HCEC 1CT (cell line): ENCODE data around the gene FBXL20.
"Not testable (repeated sequence)": the region's sequence is repeated elsewhere in the genome, so short reads cannot be mapped to it uniquely, and the experiment has no call there.

Experiments used
- DNase-seq: peaks from one replicate; pipeline ENCODE4 v3.0.0-alpha.2; 2017

FBXL20 gene

GRCh38 chr17:39401412-39402243, at the start of gene FBXL20:
FBXL20 (minus strand) TSS chr17:39401626; CDS start chr17:39401402, 224 bp downstream.
- DNase-seq, result peak; percentile 82

DNA sequence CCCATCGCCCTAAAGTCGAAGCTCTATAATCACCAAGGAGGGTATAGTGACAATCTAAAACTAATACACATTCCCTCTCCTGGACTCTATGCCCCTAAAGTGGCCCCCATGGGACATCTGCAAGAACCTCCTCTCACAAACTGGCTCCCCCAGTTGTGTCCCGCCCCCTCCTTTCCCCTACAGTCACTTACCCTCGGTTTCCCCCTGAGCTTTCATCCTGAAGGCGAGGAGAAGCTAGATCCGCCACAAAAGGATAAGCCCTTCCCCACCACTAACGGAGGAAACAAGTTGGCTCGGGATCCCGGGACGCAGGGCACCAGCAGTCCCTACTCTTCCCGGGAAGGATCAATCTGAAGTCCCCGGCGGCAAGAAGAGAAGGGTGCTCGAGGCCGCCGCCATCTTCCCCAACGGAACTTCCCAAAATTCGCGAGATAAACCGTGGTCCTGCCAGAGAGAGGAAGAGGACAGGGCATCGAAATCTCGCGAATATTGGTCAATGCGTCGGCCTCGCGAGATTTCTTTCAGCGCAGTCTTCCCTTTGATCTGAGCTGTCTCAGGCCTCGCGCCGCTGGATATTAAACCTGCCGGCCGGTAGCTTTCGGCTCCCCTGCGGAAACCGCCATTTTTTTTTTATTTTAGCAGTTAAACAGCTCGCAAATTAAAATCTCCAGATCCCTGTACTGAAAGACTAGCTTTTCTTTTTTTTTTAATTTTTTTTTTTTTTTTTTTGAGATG, 49.6 kb upstream of the FBXL20 start, which contains the start of gene MED1:
MED1 (minus strand) TSS at position 417 of the 735 bp plus-strand sequence; CDS start at position 216, 201 bp downstream.
- DNase-seq, result peak; percentile 98

- DNase-seq, result no peak
Observed at GRCh38 chr17:39450051-39450450, 48.6 kb upstream of the FBXL20 start.

DNA sequence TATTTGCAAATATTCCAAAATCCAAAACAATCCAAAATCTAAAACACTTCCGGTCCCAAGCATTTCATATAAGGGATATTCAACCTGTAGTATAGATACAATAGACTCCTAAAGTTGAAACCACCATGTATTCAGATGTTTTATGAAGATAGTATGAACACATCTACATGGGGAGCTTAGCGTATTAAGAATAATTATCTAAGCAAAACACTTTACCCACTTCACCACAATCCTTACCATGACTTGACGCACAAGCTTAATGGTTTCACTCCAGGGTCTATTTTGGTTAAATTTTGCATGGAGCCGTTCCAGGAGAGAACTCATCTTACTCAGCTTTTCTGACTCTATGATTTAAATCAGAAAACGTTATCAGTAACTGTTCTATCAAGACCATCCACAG, 46.1 kb upstream of the FBXL20 start:
- DNase-seq, result no peak

DNA sequence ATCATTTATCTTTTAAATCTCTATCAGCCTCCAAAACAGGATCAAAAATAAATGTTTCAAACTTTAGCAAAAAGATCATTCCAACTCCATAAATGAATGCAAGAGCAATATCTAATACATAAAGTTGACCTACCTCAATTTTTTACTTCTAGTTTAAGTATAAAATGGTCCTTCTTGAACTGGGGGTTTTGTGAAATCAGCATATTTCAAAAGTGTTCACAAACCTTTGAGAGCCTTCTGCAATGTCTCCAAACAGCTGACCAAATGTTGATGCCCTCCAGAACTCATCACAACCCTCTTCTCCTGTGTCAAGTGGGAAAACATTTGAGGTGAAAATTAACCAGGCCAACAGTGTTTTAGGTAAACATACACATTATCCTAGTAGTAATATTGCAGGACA, 41.9 kb upstream of the FBXL20 start:
- DNase-seq, result no peak

DNA sequence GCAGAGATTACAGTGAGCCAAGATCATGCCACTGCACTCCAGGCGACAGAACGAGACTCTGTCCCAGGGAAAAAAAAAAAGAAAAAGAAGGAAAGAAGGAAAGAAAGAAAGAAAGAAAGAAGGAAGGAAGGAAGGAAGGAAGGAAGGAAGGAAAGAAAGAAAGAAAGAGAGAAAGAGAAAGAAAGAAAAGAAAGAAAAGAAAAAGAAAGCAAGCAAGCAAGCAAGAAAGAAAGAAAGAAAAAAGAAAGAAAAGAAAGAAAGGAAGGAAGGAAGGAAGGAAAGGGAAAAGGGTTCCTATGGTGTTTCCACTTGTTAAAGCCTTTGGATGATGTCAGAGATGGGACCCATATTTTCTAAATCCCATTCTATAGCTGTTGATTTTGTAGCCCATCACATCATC, 38.4 kb upstream of the FBXL20 start:
- not testable (repeated sequence) for DNase-seq

GRCh38 chr17:39429600-39429999, 28.2 kb upstream of the FBXL20 start:
- DNase-seq, result no peak

DNA sequence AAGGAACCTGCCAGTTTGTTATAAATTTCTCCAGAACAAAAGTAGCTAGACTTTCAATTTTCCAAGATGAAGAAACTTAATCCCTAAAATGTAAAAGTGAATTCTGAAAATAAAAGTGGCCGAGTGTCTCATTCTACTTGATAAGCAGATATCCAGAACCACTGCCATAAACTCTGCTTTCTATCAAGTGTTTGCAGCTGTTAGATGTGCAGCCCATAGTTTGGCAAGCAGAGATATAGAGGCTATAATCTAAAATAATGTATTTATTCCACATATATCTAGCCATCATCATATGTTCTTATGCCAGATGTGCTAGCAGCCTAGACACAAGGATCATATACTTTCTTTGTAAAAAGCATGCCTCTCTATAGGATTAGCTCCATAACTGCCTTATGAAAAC, 14.7 kb upstream of the FBXL20 start:
- DNase-seq, result no peak

- DNase-seq, result no peak
Observed at GRCh38 chr17:39410279-39410678, 8.9 kb upstream of the FBXL20 start.

- DNase-seq, result no peak
Observed at GRCh38 chr17:39408360-39408759, 6.9 kb upstream of the FBXL20 start.

GRCh38 chr17:39406951-39407350, 5.5 kb upstream of the FBXL20 start:
- no peak for DNase-seq

GRCh38 chr17:39405436-39405835, 4.0 kb upstream of the FBXL20 start:
- no peak for DNase-seq

DNA sequence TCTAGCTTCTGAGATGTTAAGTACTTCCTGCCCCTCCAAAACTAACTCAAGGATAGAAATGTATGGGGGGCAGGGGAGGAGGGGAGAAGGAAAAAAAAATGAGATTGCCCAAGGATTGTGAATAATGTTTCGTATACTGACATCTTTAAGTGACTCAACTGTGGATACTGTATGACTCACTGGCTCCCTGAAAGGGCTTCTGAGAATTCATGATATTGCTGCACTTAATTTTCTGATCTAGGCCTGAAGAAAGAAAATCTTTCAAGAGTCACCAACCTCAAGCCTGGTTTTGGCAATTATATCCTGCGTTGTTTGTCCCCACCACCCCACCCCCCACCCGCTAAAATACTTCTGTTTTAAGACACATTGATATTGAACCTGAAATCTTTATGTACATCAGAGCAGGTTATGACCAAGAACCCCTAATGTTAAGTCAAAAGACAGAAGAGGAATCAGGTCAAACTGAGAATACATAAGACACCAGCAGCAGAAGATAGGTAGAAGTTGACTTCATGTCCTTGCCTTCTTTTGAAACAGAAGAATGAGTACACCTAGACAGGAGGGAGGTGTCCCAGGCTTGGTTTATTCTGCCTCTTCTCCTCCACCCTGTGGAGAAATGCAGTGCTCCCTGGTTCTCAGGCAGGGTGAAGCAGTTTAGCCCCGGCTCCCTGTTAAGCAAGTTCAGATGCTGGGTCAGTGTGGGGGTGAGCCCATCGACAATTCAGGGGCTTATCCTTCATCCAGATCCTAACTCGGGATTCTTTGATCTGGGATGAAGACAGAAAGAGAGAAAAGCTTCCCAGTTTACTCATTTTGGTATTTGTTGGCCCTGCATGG, 3.3 kb upstream of the FBXL20 start:
- DNase-seq, result peak; percentile 93

DNA sequence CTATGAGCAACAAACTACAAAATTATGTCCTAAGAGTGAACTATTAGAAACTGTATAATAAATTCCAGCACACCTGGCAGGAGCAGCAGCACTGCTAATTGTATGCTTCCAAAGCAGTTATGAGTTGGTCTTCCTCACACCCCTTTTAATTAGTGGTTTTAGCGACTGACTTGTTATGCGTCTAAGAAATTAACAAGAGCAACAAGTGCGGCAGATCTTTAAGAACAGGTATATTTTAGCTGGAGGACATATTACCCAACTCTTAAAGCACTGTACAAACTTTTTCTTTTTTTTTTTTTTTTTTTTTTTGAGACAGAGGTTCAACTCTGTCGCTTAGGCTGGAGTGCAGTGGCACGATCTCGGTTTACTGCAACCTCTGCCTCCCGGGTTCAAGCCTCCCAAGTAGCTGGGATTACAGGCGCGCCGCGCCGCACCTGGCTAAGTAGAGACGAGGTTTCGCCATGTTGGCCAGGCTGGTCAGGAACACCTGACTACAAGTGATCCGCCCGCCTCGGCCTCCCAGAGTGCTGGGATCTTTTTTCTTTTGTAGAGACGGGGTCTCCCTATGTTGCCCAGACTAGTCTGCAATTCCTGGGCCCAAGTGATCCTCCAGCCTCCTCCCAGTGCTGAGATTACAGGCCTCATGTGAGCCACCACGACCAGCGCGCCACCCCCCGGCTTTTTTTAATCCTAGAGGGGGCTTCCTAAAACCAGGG, 1.6 kb upstream of the FBXL20 start:
- no peak for DNase-seq

GRCh38 chr17:39402244-39402889, 941 bp upstream of the FBXL20 start:
- DNase-seq, result peak; percentile 95

DNA sequence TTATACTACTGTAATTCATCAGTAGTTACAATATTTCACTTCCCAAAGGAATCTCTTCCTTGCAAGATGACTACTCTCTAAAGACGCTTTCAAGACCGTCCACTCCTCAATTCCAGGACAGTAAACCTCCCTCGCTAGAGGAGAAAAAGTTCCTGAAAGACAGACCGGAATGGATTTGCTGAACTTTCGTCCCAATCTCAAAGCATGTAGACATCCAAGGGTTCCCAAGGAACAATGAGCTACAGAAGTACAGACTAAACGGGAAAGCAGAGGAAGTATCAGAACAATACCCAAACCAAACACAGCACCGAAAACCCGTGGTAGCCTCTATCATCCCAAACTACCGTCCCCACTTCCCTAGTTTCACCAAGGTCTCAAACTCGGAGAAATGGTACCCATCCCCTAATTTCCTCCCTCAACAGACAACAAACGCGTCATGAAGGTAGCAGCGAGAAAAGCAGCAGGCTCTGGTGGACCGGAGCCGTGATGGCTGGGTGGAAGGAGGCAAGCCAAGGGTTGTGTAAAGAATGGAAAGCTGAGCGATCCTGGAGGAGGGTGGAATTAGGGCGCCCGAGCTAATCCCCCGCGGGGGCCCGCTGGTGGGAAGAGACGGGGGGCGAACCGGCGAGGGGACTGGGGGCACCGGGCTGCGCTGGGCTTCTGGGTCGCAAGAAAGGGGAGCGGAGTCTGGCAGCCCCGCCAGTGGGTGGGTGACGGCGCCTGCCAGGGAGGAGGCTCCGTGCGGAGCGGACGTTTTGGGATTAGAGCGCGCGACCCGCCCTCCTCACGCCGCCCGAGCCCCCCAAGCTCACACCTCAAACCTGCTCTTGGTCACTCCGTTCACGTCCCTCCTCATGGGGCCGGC, 647 bp downstream of the FBXL20 start:
- no peak for DNase-seq

DNA sequence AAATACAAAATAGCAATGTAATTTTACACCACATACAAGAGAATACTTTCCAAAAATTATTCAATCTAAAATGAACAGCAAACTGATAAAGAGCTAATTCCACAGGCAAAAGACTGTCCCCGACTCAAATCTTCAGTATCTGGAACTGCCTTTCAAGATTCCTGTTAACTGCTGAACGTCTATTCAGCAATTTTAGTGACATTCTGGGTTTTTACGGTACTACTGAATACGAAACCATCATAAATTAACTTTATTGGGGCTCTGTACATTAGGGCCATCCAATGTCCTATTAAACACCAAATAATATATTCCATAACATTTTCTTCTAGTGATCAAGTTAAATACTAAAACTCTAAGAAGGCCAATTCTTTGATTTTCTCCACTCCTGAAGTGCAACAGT, 1.6 kb downstream of the FBXL20 start:
- DNase-seq, result no peak

- DNase-seq, result no peak
Observed at GRCh38 chr17:39393736-39394135, 7.7 kb downstream of the FBXL20 start.

DNA sequence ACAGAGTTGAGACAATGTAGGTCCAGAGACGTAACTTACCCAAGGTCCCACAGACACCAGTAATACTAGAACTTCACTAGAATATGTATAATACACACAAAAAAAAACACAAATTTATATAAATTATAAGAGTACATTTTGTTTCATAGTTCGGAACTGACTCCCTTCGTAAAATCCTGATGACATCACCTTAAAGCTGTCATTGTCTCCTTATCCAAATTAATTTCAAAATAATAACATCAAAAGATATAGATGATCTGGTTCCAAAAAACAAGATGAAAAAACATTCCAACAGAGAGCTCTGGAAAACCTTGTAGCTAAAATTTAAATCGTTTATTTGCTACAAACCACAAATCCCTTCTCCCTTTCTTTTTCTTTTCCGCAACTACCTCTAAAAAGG, 10.0 kb downstream of the FBXL20 start:
- no peak for DNase-seq

GRCh38 chr17:39385040-39385439, 16.4 kb downstream of the FBXL20 start:
- DNase-seq, result no peak

GRCh38 chr17:39380144-39380543, 21.3 kb downstream of the FBXL20 start:
- no peak for DNase-seq
